DMS79 treated with DMSO at 0.1 percent for 48 hours (cell line): ENCODE measurements around the gene PCDHGC3.

Source experiments
- DNase-seq: peaks from one replicate; lab custom pipeline; 2025; lab: John Stamatoyannopoulos, UW

PCDHGC3 gene

GRCh38 chr5:141523991-141524390, 48.2 kb downstream of the PCDHGC3 start:
- no peak for DNase-seq

GRCh38 chr5:141524604-141525597, 49.1 kb downstream of the PCDHGC3 start:
- DNase-seq, result peak; percentile 79

DNA sequence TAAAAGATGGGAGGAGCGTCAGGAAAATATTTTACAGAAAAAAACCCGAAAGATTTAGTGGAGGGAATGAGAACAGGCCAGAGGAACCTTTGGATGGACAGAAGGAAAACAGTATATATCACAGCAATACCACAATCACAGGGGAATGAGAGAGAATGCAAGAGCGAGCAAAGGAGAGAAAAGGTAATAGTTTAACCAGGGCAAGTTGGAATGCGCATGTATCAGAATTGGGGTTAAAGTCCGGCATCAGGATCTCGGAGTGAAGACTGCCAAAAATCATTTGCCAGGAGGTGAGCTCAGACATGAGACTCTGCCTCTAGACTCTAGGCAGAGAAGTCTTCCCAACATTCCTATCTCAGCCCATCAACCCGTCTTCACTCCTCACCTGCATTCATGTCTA, 49.9 kb downstream of the PCDHGC3 start:
- no peak for DNase-seq

DNA sequence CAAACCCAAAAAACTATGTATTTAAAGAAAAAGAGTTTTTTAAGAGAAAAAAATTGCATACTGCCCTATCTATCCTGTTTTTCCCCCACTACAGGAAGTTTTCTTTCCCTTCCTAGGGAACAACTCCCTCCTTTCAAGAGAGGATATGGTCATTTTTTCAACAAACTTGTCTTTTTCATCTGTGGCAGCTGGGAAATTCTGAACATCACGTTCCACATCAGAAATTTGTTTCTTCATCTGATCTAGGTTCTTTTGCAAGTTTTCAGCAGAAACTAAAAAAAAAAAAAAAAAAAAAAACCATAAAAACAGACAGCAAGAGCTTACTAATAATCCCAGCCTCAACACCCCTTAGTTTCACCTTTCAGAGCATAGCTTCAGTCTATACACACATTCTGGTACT, 51.7 kb downstream of the PCDHGC3 start:
- DNase-seq, result no peak
